ENCODE results near the gene PCBP4.

- no peak for TF ChIP-seq CTCF (IDR thresholded peaks at IDR 0.05)
- TF ChIP-seq POLR2A (IDR thresholded peaks at IDR 0.05), result no peak
Measured at GRCh38 chr3:51931756-51932155, 35.5 kb downstream of the PCBP4 start.

All from adrenal gland (tissue), 5 donors.